Activated naive CD4-positive, alpha-beta T cell (primary cell): ENCODE results near the gene CAD.

Source experiments
- DNase-seq, 4 experiments: peaks; one replicate each; lab custom pipeline; 2025; lab: John Stamatoyannopoulos, UW

CAD gene

GRCh38 chr2:27281855-27282559, 64.8 kb downstream of the CAD start, which contains the start of gene TRIM54:
TSS of gene TRIM54 (plus strand) at chr2:27282429. CDS start at chr2:27282732, 303 bp downstream.
- DNase-seq, result no peak

GRCh38 chr2:27282892-27283291, 65.7 kb downstream of the CAD start:
- no peak for DNase-seq

- no peak for DNase-seq
These were observed 67.8 kb downstream of the CAD start for GRCh38 chr2:27284996-27285395.

GRCh38 chr2:27285481-27285880, 68.3 kb downstream of the CAD start:
- DNase-seq, result no peak

GRCh38 chr2:27288610-27289009, 71.4 kb downstream of the CAD start:
- DNase-seq, result no peak

- no peak for DNase-seq
These were observed 73.4 kb downstream of the CAD start for GRCh38 chr2:27290549-27290948.

GRCh38 chr2:27291865-27292264, 74.7 kb downstream of the CAD start:
- DNase-seq, result no peak
